ENCODE data around the gene TRIM28.
"Not testable (repeated sequence)": the region's sequence is repeated elsewhere in the genome, so short reads cannot be mapped to it uniquely, and the experiment has no call there.

Gene TRIM28

GRCh38 chr19:58543826-58544590 is at the start of gene TRIM28:
Gene TRIM28 (plus strand): TSS chr19:58544064. CDS start chr19:58544758, 694 bp downstream.
- peak; percentile 97 for ATAC-seq

- no peak for ATAC-seq
Measured at GRCh38 chr19:58497634-58498170, 46.2 kb upstream of the TRIM28 start.

- no peak for ATAC-seq
Measured at GRCh38 chr19:58498316-58499020, 45.4 kb upstream of the TRIM28 start.

DNA sequence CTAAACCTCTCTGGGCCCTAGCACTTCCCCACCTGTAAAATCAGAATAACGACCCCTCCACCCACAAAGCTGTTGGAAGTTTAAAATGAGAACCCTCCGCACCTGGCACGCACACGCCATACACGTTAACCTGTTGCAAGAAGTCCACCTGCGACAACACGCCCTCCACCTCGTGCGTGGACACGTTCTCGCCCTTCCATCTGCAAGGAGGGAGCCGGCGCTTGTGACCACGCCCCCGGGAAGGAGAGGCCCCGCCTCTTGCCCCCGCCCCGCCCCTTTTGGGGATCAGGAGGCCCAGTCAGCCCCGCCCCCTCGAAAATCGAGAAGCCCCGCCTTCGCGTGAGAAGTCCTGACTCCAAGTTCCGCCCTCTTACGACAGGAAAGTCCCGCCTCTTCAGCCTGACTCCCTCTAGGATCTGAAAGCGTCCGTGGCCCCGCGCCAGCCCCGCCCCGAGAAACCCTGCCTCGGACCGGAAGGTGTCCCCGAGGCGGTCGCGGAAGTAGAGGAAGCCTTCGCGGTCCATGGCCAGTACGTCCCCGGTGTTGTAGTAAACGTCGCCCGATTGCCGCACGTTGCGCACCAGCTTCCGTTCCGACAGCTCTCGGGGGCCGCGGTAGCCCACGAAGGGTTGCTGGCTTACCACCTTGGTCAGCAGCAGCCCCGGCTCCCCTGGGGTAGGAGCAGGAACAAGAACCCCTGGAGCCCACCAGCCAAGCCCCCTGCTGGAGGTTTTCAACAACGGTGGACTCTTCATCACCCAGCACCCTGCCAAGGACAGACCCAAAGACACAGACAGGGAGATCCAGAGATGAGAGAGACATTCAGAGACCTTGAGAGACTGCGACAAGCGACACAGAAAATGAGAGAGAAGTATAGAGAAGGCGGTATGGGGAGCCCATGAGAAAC is 44.6 kb upstream of the TRIM28 start:
- peak; percentile 98 to 99 for ATAC-seq

- ATAC-seq: no peak
Measured at GRCh38 chr19:58500242-58500641, 43.6 kb upstream of the TRIM28 start.

- ATAC-seq: not testable (repeated sequence)
Measured at GRCh38 chr19:58507602-58508223, 36.2 kb upstream of the TRIM28 start.

GRCh38 chr19:58509731-58510083 is 34.2 kb upstream of the TRIM28 start:
- ATAC-seq: no peak

GRCh38 chr19:58510084-58510862 is 33.6 kb upstream of the TRIM28 start:
- no peak for ATAC-seq

DNA sequence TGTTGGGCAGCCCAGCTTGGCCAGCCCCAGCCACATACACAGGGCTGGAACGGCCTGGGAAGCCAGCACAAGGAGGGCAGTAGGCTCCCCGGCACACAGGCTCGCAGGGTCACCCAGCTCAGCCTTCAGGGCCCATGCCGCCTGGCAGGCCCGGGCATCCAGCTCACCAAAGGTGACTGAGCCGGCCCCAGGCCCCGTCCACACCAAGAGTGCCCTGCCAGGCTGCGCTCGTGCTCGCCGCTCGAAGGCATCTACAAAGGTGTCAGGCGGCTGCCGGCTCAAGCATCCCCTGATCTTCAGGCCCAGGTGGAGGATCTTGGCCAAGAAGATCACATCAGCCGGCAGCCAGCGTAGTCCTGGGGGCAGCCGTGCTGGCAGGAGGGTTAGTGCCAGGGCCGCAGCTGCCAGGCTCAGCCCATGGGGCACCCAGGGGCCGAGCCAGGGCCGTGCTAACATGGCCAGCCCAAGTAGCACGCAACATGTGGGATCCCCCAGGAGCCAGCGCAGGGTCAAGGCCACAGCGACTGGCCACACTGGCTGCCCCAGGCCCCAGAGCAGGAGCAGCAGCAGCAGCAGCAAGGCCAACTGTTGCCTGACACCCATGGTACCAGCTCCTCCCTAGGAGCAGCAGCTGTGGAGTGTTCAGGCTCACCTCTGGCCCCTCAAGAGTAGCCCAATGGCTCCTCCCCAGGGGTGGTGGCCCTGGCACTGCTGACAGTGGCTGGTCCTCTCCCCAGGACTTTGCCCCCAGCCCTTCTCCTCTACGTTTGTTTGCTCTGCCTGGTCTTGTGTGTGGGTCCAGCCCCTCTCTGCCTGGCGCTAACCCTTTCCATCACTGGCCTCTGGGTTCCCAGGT is 32.3 kb upstream of the TRIM28 start, which contains the start of gene SLC27A5:
Gene SLC27A5, minus strand, starts transcription at position 640 of the 856 bp plus-strand sequence. Its CDS starts 37 bp downstream, at position 603.
- no peak for ATAC-seq

DNA sequence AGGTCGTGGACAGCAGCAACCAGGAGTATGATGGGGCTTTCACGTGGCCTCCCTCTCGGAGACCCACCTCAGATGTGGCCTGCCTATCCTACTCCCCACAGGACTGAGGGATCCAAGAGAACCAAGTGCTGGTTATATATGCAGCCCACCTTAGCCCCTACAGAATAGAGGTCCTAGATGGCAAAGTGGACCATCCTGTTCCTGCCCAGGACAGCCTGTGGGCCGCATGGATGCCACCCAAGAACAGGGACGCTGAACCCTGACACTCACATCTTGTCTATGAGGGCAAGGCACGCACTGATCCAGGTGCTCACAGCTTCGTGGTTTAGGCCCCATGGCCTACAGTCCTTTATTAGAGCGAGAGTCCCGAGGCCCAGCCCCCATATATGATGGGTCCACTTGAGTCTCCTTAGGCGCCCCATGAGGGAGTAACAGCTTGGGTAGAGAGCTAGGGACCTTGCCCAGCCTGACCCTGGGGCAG is 30.6 kb upstream of the TRIM28 start:
- ATAC-seq: no peak

GRCh38 chr19:58513694-58514563 is 29.9 kb upstream of the TRIM28 start:
- ATAC-seq: peak; percentile 90 to 94

DNA sequence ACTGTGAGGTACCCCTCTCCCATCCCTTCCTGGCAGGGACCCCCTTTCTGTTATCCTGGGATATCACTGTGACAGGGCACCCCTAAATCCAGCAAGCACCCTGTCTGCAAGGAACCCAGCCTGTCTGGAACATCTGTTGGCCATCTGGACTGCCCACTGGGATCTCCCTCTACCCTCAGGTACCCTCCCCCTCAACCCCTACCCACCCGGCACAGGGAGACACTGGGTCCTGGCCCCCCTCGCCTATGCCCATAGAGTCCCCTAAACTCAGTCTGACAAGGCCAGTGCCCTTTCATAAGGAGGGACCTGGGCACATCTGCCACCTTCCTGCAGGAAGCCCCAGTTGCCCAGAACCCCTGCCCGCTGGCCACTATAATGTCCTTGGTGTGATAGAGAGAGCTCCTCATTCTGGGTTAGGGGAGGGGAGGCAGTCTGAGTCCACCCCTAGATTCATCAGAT is 29.3 kb upstream of the TRIM28 start:
- no peak for ATAC-seq

DNA sequence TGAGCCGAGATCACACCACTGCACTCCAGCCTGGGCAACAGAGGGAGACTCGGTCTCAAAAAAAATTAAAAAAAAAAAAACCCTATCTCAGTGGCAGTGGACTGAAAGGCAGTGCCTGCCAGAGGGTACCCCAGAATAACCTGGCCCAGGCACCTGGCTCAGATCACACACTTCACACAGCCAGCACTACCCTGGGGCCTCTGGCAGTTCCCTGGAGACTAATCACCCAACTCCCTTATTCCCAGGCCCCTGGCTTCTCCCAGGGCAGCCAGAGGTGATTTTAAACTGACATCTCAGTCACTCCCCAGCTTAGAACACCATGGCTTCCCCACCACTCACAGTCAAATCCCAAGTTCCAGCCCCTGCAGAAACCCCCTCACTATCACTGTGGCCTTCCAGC is 28.6 kb upstream of the TRIM28 start:
- no peak for ATAC-seq

DNA sequence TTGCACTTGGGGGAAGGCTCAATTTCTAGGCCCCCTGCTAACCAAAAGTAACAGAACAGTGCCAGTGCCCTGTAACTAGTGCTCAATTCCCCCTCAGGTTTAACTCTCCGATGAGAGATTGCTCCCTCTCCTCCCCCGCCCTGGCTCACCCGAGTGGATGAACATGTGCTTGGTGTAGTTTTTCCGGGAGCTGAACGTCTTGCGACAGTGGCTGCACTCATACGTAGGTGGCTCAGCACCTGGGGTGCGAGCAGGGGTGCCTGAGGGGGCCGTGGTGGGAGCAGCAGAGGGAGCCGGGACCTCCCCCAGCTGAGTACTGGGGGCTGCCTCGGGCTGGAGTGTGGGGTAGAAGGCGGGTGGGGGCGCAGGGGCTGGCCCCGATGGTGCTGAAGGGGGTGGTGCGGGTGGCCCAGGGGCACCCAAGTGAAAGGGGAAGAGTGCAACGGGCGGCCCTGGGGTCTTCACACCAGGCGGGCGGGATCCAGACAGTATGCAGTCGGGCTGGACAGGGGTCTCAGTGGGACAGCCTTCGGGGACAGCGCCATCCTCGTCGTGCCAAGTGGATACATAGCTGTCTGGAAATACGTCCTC is 27.5 kb upstream of the TRIM28 start:
- no peak for ATAC-seq

- no peak for ATAC-seq
Measured at GRCh38 chr19:58516964-58517833, 26.7 kb upstream of the TRIM28 start.

- no peak for ATAC-seq
Measured at GRCh38 chr19:58518256-58519086, 25.4 kb upstream of the TRIM28 start.

DNA sequence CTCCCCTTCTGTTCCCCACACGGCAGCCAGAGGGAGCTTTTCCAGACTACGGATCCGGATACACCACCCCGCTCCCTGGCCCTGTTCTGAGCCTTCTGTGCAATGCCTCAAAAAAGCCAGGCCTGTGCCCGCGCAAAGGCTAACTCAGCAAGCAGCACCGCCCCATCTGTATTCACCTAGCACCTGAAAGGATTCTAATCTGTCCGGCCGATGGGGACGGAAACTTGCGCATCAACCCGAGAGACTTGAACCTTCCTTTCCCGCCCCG is 24.8 kb upstream of the TRIM28 start:
- ATAC-seq: peak; percentile 3 to 5

Data from activated CD4-positive, CD25-positive, alpha-beta regulatory T cell treated with anti-CD3 and anti-CD28 coated beads, Interleukin-2, amount 50 U/mL, for 24 hours (primary cell).